NCI-H460 (cell line): ENCODE results near the gene CACNG3. TPM values are rescaled to one million over a fixed set of nuclear protein-coding genes. Genes with fewer than 3 reads are reported as not detected.

Experiments
- DNase-seq: peaks from one replicate; pipeline ENCODE4 v3.0.0-alpha.2; 2016; ENCODE audit warnings: low read depth; ENCODE audit errors: extremely low read depth
- small RNA-seq, 2 experiments: library from RNA; depleted of rRNA; stranded (forward); fragments of <200 nt; gene quantifications; one replicate each; pipeline ENCODE3, GENCODE V24; 2014
- total RNA-seq: library from RNA; depleted of rRNA; stranded (reverse); fragments of >200 nt; shearing (Covaris generic); gene quantifications from 2 replicates; pipeline ENCODE4 v1.2.3, GENCODE V29; 2014

Gene CACNG3
- total RNA-seq, 1 experiment from 2014 or later, result not detected

- no peak for DNase-seq
Observed at GRCh38 chr16:24378999-24379398, 122.9 kb downstream of the CACNG3 start.

- no peak for DNase-seq
Observed at GRCh38 chr16:24381470-24382118, 125.5 kb downstream of the CACNG3 start.

GRCh38 chr16:24382762-24383407, 126.8 kb downstream of the CACNG3 start:
- no peak for DNase-seq

GRCh38 chr16:24394341-24394740, 138.2 kb downstream of the CACNG3 start:
- DNase-seq, result no peak

GRCh38 chr16:24396350-24397271, 140.5 kb downstream of the CACNG3 start:
- DNase-seq, result no peak

GRCh38 chr16:24409045-24409444, 152.9 kb downstream of the CACNG3 start:
- DNase-seq, result no peak

Small RNA genes lying within 50 kb of the gene (small RNA-seq; reads per million reads assigned to genes)
- 0 reads per million in 2 experiments for gene RF00408
- 0 reads per million in 2 experiments for gene RNU7-24P
